Renal cortex interstitium (tissue), 11 donors: ENCODE results near the gene NR1D2. TPM values are rescaled to one million over a fixed set of nuclear protein-coding genes. Genes with fewer than 3 reads are reported as not detected.
"Not testable (repeated sequence)": the region's sequence is repeated elsewhere in the genome, so short reads cannot be mapped to it uniquely, and the experiment has no call there.

ENCODE experiments used
- DNase-seq, 11 donors: peaks; one replicate each; pipeline ENCODE4 v3.0.0-alpha.2; 2013; ENCODE audit warnings: low read depth in 9 of 11, low spot score in 4 of 11; ENCODE audit errors: extremely low read depth in 1 of 11
- polyA plus RNA-seq, 3 donors: library from polyadenylated mRNA; unstranded; fragments of 120-200 nt; gene quantifications; one replicate each; pipeline ENCODE4 v1.2.1, GENCODE V29; 2013; ENCODE audit not compliant: insufficient read length in 3 of 3

Gene NR1D2
- polyA plus RNA-seq, 3 donors = 35.5 to 45.4 (median 40.8) TPM

GRCh38 chr3:23991306-23991682 lies 46.2 kb downstream of the NR1D2 start:
- no peak for DNase-seq

- DNase-seq = peak in 6 of 11 donors; percentile 28 to 47 (median 38)
These were observed 46.9 kb downstream of the NR1D2 start for GRCh38 chr3:23991683-23992628.

GRCh38 chr3:23993556-23994243 lies 48.6 kb downstream of the NR1D2 start:
- DNase-seq = no peak

GRCh38 chr3:23994244-23994569 lies 49.1 kb downstream of the NR1D2 start:
- DNase-seq = peak in 4 of 11 donors; percentile 24 to 32 (median 28)

- DNase-seq = no peak
These were observed 50.1 kb downstream of the NR1D2 start for GRCh38 chr3:23995219-23995618.

GRCh38 chr3:23996095-23996524 lies 51.0 kb downstream of the NR1D2 start:
- no peak for DNase-seq

GRCh38 chr3:23999012-23999641 lies 54.0 kb downstream of the NR1D2 start:
- DNase-seq = peak in 7 of 11 donors; percentile 33 to 76 (median 51)

GRCh38 chr3:24002129-24002528 lies 57.0 kb downstream of the NR1D2 start:
- no peak for DNase-seq

- no peak for DNase-seq
These were observed 58.4 kb downstream of the NR1D2 start for GRCh38 chr3:24003466-24003865.

GRCh38 chr3:24004171-24004938 lies 59.3 kb downstream of the NR1D2 start:
- DNase-seq = no peak

- DNase-seq = no peak
These were observed 60.6 kb downstream of the NR1D2 start for GRCh38 chr3:24005669-24006068.

GRCh38 chr3:24010834-24011233 lies 65.7 kb downstream of the NR1D2 start:
- DNase-seq = not testable (repeated sequence)

GRCh38 chr3:24012589-24013269 lies 67.6 kb downstream of the NR1D2 start:
- DNase-seq = no peak

GRCh38 chr3:24017305-24017704 lies 72.2 kb downstream of the NR1D2 start:
- no peak for DNase-seq

GRCh38 chr3:24018784-24019570 lies 73.9 kb downstream of the NR1D2 start:
- DNase-seq = no peak

- DNase-seq = no peak
These were observed 74.5 kb downstream of the NR1D2 start for GRCh38 chr3:24019585-24019984.

- DNase-seq = no peak
These were observed 75.1 kb downstream of the NR1D2 start for GRCh38 chr3:24020036-24020691.
